GM18873 (cell line): ENCODE data around the gene RAB11FIP4.

Experiments used
- ATAC-seq: cut with Tn5 transposase; IDR thresholded peaks from one replicate; pipeline ENCODE4 v1.9.1; 2021; ENCODE audit warnings: mild to moderate bottlenecking, moderate library complexity, moderate number of reproducible peaks; ENCODE audit not compliant: unreplicated experiment, low FRiP score

Gene RAB11FIP4

DNA sequence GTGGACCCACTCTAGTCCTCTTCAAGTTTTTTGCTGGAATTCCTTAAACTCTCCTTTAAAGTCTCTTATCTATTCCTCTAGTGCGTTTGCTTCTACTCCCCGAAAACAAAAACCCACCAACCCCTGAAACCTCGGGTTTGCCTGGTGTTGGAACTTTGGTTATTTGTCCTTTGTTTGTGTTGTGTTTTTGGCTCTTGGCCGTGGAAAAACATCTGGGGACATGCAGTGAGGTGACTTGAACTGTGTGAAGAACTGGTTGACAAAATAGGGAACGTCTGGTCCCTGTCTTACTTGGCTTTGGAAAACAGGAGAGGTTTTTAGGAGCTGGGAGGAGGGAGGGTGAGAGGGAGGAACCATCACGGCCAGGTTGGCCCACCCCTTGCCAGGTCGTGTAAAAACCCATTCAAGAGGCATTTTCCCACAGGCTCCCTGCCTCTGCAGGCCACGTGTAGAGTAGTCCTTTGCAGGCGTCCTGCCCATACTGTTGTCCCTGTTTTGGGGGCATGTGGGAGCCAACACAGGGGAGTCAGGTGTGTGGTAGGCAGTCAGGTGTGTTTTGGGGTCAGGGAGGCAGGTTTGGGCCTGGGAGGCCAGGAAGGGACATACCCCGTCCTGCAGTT is 169.3 kb downstream of the RAB11FIP4 start:
- no peak for ATAC-seq

DNA sequence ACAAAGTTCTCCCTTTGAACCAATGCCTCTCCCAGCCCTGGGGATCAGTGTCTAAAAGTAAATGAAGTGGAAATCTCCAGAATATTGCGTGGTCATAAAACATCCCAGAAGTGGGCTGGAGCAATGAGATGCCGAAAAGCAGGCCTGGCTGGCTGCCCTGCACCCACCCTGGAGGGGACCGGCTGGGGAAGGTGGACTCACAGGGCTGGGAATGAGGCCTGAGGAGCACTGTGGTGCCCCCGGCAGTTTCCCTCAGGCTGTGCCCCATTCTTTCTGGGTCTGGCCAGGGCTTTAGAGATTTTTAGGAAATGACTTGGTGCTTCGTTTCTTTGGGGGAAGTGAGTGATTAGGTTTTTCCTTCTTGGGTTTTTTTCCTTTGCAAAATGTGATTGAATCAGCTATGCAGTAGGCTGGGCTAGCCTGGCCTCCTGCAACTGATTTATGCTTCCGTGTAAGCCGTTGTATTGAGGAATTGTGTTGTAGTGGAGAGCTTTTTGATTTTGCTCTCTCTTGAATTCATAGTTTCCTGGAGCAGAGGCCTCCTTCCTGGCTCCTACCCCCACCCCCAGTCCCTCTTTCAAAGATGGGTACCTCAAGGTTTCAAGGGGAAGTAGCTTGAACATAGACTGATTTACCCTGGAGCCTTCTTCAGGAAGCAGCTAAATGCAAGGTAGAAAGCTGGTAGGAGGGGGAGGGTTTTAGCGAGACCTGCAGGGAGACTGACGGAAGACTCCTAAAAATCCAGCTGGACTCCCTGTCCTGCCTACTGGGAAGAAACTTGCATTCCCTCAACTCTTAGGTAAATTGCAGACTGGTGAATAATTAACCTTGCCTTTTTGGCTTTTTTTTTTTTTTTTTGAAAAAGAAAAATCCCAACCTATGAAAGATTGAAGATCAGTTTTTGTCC is 170.2 kb downstream of the RAB11FIP4 start:
- ATAC-seq: no peak

DNA sequence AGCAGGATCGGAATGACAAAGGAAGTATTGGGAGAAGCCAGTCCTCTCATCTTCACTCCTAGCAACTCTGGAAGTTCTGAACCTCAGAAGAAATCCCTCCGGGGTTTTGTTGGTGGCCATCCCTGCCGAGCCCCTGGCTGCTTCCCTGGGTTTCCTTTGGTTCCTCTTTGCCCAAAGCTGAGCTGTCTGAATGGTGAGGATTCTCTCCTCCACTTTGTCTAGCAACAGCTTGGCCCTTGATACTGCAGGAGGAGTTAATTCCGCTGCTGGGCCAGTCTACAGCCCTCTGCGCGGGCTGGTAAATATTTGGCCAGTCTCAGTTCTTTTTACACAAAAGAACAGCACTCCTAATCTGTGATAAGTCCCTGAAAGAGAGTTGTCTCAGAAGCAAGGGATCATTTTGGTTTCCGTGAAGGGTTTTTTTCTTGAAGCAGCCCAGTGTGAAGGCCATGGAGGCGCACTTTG is 170.9 kb downstream of the RAB11FIP4 start:
- ATAC-seq: no peak

DNA sequence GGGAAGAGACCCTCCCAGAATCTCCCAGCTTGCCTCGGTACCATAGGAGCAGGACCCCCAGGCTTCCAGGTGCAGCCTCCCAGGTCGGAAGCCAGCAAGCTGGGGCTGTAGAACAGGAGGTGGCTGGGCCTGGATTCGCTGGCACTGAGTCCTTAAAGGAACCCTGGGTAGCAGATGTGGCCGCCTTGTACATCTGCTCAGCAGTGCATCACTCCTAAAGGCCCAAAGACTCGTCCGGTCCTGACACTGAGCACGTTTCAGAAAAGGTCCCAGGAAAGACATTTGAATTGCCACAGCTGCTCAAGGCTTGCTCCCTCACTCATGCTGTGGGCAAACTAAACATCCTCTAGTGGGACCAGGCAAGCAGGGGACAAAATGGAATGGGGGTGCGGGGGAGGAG is 172.8 kb downstream of the RAB11FIP4 start:
- ATAC-seq: no peak

DNA sequence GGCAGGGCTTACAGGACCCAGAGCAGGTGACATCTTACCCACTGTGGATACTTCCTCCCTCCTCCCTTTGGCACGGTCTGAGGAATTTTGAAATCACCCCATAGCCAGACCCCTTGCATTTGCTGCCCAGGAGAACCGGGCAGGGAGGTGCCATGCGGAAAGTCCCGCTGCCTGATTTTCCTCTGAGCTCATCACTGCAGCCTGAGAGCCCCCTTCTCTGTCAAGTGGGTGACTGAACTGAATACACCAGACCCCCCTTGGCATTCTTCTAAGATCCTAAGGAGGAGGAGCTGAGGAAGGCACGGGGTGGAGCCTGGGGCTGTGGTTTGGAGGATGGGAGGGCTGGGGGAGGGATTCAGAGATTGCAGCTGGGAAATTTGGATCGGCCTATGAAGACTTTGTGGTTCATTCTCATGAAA is 173.4 kb downstream of the RAB11FIP4 start:
- no peak for ATAC-seq

DNA sequence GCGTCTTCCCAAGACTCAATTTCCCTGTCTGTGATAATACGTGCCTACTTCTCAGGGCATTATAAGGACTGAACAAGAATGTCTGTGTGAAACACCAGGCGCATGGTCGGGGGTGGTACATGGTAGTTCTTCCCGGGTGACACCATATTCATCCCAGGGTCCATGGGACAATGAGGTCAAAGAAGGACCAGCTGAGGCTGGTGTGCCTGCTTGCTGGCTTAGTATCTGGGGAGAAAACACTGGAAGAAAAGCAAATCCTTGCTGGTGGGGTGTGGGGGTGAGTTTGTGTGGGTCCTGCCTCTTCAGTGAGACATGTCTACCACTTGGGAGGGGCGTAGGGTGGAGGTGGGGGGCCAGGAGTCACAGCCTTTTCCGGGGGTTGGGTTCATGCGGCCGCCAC is 174.2 kb downstream of the RAB11FIP4 start:
- ATAC-seq: no peak

DNA sequence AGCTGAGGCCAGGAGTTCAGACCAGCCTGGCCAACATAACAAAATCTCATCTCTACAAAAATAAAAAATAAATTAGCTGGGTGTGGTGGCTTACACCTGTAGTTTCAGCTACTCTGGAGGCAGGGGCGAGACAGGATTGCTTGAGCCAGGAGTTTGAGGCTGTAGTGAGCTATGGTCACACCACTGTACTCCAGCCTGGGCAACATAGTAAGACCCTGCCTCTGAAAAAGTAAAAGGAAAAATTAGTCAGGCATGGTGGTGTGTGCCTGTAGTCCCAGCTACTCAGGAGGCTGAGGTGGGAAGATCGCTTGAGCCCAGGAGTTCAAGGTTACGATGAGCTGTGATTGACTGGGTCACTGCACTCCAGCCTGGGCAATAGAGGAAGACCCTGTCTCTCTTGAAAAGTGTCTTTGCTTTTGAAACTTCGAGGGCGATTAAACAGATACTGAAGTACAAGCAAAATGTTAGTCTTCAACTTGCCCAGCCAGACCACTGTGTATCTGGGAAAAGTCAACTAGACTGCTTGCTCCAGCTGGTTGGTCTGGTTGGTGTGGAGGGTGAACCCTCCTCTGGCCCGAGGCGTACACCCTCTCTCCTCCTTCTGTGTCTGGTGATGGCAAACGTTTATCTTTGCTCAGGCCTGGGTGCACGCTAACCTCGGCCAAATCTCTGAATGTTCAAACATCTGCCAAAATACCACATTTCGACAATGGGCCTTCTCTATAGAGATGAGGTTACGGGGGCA is 174.9 kb downstream of the RAB11FIP4 start:
- ATAC-seq: no peak

DNA sequence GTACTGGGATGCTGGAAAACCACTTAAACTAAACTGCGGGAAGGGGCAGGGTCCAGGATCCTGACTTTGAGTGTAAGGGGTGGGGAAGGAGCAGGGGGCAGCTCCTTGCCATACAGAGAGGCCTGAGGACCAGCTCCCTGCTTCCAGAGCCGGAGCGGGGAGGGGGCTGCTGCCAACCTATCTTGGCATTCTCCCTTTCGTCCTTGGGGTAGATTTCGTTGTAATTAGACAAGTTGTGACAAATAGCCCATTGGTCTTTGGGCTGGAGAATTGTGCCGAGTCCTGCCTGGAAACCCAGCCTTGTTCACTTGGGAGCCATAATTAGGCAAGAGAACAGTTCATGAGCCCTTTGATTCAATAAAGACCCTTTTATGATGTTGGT is 175.5 kb downstream of the RAB11FIP4 start:
- ATAC-seq: no peak

DNA sequence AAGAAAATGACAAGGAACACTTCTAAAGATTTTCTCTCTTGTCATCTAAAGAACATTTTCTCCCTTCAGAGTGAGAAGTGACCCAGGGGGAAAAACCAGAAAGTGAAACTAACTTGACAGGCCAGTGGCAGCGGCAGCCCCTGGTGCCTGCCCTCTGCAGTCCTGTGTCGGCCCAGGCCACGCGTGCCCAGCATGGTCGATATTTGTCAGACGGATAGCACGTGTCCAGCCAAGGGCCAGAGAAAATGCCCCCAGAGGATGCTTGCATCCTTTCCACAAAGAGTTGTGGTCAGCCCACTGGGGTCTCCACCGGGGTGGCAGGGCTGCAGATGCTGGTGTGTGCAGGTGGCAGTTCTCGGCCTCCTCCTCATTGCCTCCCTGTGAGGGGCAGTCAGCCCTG is 176.6 kb downstream of the RAB11FIP4 start:
- no peak for ATAC-seq

DNA sequence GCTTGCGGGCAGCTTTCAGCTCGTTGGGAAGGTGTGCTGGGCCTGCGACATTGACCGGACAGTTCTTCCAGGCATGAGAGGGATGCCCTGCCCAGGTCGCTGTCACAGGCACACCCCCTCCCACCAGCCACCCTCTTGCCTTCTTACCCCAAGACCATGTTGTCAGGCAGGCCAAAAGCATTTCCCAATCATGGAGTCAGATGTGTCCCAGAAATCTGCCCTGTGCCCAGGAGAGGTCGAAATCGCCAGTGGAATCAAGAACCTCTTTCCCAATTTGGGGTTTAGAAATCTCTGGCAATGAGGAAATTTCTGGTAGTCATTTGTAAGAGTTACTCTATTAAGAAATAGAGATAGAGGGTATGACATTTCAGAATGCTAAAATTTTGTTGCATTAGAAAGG is 177.1 kb downstream of the RAB11FIP4 start:
- no peak for ATAC-seq

DNA sequence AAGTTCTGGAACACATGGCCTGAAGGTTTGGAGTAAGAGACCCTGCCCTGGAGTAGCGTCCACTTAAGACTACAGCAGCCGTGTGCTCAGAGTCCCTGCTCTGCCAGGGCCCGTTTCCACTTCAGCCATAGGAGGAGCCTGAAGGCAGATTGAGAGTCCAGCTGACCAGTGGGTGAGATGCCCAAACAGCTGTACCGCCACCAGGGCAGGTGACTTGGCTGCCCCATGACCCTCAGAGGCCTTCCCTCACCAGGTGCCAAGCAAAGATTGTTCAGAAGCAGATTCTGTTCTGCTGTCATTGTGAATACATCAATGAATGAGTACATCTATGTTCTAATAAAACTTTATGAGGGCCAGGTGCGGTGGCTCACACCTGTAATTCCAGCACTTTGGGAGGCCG is 178.8 kb downstream of the RAB11FIP4 start:
- ATAC-seq: no peak

DNA sequence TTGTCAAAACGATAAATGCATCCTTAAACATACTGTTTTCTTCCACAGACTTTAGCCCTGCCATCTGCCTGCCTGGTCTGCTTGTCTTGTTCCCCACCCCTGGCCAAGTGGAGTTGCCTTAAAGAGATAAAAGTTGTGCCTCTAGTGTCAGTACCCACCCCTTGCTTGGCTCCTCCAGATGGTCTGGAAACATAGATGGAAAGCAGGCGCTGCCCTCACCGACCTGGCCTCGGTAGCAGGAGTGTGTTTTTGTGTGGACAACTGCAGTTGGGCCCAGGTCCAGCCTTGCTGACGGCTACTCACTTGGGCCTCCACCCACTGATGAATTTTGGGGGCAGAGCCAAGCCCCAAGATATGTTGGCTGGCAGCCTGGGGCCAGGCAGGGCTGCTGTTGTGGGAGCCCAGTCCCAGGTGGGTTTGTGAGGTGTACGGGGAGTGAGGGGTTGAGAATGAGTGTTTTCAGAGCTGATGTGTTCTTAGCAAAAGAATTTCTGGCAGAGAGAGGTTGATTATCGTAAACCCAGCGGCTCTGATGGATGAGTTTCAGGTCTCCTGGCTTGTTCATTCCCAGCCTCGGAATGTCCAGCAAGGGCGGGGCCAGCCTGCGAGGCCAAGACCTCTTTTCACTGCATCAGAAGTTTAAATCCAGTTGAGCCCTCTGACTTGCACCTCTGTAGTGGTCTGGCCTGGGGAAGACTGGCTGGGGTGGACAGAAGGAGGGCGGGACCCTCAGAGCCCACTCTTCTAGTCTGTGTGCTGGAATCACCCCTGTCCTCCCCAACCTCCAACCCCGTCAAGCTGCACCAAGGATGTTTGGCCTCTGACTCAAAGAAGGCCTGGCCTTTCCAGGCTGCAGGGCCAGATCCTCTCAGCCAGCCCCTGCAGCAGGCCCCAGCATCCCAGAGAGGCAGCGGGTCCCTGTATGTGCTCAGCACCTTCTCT is 179.7 kb downstream of the RAB11FIP4 start:
- ATAC-seq: no peak

DNA sequence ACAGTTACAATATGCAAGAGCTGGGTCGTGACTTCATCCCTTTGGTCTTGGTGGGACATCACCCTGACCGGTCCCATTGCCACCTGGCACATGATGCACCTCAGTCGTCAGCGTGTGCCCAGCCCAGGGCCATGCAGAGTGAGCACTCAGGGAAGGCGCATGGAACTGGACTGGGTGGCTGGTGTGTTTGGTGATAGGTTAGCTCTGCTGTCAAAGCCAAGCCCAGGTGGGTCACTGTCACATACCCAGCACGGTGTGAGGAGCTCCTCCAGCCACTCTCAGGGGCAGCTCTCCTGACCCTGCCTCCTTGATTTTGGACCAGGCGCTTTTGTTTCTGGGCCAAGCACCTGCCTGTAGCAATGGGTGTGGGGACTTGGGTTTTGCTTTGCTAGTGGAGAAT is 180.9 kb downstream of the RAB11FIP4 start:
- no peak for ATAC-seq

DNA sequence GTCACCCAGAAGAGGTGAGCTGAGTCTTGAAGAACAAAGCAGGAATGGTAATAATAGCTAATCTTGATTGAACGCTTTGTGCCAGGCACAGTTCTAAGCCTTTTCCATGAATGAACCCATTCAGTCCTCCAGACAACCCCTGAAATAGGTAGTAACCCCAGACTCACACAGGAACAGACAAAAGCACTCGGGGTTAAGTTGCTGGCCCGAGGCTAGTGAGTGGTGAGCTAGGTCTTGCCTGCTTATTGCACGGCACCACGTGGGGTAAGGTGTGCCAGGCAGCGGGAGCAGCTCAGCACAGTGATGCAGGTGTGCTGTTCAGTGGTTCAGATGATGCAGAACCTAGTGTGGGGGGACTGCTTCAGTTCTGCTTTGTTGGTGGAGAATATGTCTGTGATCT is 181.6 kb downstream of the RAB11FIP4 start:
- no peak for ATAC-seq

DNA sequence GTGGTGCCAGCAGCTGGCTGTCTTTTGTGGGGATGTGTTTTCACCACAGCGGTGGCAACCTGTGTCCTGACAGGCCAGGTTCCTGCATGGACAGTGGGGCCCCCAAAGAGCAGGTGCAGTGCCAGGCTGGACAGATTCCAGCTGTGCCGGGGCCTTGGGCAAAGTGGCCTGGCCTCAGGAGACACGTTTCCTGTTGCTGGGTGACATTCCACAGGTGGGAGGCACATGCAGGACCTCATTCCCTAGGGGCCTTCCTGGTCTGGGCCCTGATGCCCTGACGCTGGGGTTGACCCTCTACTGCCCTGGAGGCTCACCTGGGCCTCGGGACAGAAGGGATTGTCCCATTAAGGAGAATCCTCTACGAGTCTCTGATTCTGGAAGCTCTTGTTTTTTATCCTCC is 182.4 kb downstream of the RAB11FIP4 start:
- ATAC-seq: no peak

DNA sequence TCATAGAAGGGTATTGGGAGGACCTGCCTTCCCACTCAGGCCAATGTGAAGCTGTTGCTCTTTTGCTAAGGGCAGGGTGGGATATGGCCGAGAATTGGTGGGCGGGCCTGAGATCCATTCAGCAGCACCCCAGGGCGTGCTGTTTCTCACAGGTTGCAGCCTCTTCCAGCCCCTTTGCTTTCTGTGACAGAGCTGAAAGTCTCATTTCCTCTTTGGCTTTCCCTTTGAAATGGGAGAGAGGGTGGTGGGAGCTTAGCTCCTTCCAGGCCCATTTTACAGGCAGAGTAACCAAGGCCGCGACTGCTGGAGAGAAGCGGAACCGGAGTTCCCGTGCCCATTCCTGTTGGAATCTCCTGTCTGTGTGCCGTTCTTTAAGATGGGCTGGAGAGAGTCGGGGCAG is 183.0 kb downstream of the RAB11FIP4 start:
- no peak for ATAC-seq

DNA sequence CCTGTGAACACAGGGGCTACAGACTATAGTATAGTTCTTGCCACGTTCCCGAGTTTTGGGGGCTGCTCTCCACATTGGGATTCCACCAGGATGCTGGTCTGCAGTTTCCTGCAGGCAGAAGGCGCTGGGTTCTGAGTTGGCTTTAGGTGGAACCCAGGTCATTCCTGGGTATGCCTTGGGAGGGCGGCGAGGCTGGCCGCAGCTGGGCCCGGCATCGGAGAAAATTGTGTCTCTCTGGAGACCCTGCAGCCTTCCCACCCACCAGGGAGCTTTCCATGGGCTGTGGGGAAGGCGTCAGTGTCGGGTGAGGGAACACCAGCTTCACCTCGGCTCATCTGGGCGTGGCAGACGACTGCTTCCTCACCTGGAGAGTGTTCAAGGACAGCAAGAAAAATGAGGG is 183.6 kb downstream of the RAB11FIP4 start:
- no peak for ATAC-seq

DNA sequence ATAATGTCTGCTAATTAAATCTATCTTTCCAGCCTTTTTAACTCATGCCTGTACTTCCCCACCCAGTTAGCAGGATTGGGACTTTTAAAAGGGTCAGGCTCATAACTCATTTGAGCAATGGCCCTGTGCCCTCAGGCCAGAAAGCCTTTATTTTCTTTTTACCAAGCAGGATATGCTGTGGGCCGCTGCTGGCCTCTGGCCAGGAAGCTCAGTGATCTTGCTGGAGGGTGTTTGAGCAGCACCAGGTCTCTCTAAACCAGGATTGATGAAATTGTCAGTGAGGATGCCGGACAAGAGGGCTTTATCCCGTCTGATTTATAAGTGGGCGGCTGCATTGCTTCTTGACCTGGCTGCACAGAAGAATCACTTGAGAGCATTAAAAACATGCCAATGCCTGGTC is 187.8 kb downstream of the RAB11FIP4 start:
- no peak for ATAC-seq

DNA sequence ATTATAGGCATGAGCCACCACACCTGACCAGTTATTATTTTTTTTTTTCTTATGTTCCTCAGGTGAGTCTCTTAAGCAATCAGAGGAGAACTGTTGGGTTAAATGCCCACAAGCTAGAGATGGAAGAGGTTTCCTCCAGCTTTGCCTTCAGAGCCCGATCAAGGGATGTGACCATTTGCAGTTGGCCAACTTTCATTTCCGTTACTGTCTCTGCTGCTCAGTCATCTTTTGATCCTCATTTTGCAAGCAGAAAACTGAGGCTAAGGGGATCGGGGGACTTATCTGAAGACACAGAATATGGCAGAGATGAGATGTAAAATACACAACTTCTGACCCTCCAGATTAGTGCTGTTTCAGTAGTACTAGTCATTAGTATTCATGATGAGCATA is 188.8 kb downstream of the RAB11FIP4 start:
- ATAC-seq: no peak
